ENCODE results near the gene TRABD.

- TF ChIP-seq CTCF (IDR thresholded peaks at IDR 0.05) (no peak), POLR2AphosphoS5 (IDR thresholded peaks at IDR 0.05) (no peak), EP300 (IDR thresholded peaks at IDR 0.05) (no peak), POLR2A (IDR thresholded peaks at IDR 0.05; ENCODE audit: low read depth) (no peak)
Observed at GRCh38 chr22:50184902-50185374, 775 bp upstream of the TRABD start.

Data from esophagus muscularis mucosa (tissue), 4 donors.